ENCODE measurements around the gene DNAAF9.

The DNAAF9 gene

GRCh38 chr20:3364323-3365013 lies 43.0 kb downstream of the DNAAF9 start:
- no peak for DNase-seq

DNA sequence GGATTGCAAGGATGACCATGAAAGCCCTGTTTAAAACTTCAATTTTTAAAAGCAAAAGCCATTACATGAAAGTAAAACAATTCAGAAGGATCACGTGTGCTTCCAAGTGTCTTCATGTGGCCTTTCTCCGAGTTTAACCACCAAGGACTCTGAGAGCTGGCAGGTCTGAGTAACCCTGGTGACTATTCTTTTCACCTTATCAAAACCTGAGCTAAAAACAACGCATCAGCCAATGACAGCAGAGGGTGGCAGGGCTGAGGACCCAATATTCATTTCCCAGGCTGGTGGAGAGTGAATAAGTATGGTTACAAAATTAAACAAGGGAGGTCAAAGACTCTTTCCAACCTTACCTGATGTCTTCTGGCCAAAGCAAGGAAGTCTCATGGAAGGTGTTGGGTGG lies 46.7 kb downstream of the DNAAF9 start:
- no peak for DNase-seq

- no peak for DNase-seq
These were observed 48.7 kb downstream of the DNAAF9 start for GRCh38 chr20:3358676-3359340.

Data from activated gamma-delta T cell treated with Interleukin-2 at 50 U/mL for 16 hours (primary cell).